Raji (cell line): ENCODE data around the gene ASTN2.

Experiments used
- POLR2A ChIP-seq: IDR thresholded peaks from 2 replicates; pipeline ENCODE4 v1.6.1; 2011; ENCODE audit warnings: low read depth, low read length, control low read depth; ENCODE audit not compliant: insufficient read depth

ASTN2 gene

DNA sequence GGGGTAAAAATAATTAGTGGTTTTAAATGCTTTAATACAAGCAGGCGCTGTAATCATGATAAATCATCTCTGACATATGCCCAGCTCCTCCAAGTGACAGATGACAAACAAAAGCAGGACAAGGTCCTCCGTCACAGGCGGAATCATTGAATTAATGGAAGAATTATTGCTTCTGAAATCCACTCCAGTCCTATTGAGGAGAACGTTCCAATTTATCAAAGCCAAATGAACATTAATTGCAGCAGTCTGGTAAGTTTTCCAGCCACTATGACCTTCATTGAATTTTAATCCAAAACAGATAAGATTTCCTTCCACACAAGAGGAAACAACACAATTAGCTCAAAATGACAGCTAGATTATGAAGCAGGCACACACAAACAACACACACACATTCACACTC, 136.8 kb downstream of the ASTN2 start:
- TF ChIP-seq POLR2A: no peak

DNA sequence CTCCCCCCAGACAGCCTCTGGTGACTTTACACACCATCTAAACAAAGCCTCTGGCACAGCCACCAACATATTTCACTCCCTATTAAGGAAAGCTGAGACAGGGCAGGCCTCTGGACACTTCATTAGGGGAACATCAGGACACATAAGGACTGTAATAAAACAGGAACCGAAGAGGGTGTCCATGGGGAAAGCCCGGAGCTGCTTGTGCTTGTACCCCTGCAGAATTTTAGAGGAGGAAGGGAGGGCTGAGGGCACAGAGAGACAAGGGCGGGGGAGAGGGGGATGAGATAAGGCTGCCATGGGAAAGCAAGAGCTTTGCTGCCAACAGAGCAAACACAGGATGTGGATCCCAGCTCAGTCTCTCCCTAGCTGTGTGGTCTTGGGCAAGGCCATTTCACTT, 138.4 kb downstream of the ASTN2 start:
- no peak for TF ChIP-seq POLR2A

DNA sequence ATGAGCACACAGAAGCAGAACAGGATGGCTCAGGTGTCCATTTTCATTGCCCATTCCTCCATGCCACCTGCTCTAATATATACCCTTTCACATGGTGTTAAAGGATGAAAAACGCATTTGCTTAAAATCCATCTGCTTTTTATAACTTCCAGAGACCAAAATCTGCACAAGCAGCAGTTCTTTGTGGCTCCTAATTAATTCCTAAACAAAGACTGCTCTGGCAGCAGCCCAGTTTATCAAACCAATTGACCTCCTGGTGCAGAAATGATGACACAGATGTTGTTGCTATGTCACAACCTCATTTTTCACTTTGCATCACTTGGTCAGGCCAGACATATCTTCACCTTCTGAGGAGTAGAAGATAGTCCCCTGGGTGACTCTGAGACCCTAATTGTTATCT, 141.2 kb downstream of the ASTN2 start:
- no peak for TF ChIP-seq POLR2A

DNA sequence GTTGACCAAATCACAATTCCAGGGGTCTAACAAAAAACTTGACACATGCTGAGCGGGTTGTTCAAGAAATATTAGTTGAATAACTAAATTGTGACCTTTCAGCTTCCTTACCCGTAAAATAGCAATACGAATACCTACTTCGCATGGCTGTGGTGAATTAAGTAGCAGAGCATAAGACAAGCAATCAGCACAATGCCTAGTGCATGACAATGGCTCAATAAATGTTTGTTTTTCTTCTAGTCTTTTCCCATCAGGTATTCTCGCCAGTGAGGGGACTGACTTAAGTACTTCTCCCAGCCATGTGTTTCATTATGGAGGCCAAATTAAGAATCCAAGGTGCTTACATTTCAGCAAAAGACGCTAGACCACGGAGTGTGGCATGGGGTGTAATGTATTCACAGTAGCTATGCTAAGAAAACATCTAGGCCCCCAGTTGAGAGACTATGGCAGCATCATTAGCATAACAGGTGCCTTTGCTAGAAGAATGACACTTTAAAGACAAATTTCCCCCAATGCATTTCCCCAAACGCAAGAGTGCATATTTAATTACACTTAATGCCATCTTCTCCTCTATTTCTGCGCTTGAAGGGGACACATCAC, 145.9 kb downstream of the ASTN2 start:
- TF ChIP-seq POLR2A: no peak

DNA sequence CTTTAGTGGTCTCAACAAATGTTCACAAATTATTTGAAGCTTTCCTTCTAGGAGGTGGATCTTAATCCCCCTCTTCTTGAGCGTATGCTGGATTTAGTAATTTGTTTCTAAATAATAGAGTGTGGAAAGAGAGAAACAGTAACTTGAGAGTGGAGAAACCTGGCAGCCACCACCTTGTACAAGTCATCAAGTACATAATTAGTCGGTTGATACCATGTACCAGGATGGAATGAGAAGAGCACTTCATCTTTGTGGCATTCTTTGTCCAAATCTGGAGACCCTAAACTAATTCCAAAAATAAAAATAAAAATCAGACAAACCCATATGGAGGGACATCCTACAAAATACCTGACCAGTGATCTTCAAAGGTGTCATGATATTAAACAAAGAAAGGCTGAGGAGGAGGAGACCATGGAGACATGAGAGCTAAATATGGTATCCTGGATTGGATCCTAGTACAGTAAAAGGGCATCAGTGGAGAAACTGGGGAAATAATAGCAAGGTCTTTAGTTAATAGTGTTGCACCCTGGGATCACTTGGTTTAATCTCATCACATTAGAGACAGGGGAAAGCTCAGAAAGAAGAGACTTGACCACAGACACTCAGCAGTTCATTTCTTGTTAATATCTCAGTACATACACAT, 147.9 kb downstream of the ASTN2 start:
- no peak for TF ChIP-seq POLR2A

DNA sequence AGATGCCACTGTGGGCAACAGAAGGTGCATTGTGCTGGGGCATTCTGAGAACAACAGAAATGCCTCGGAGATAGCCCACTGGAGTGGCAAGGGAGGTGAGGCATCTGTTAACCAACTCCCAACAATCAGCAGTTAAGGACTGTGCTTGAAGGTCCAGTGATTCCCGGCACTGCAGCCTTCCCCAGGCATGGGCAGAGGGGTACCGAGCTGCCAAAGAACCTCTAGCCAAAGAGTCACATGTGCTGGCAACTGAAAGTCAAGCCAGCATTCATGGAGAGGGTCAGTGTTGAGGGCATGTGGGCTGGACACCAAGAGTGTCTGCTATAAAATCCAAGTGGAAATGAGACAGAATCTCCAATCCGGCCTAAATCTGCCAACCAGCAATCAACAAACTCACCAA, 149.6 kb downstream of the ASTN2 start:
- no peak for TF ChIP-seq POLR2A

DNA sequence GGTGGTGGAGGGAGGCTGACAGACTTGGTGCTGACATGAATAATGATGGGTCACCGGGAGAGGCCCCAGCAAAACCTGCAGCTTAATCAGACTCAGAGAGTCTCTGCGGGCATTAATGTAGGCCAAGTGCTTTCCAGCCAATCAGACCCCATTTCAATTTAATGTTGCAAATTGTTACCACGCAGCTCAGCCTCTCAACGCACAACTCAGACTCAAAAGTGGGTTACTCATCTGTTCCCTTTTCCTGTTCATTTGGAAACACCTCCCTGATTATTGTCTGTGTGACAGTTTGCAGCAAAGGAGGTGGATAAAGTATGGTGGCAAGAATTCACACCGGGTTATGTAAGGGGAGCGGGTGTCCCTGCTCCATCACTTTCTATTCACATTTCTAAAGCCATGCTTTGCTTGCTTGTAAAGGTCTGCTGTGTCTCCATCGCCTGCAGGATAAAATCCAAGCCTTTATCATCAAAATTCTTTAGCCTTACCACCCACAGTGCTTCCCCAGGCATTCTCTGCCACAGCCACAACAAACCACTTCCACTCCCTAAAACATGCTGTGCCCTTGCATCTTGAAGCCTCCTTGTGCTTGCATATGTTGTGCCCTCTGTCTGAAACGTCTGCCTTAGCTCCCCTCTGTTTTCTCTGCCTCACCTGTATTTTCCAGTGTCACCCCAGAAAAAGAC, 156.5 kb downstream of the ASTN2 start:
- no peak for TF ChIP-seq POLR2A

DNA sequence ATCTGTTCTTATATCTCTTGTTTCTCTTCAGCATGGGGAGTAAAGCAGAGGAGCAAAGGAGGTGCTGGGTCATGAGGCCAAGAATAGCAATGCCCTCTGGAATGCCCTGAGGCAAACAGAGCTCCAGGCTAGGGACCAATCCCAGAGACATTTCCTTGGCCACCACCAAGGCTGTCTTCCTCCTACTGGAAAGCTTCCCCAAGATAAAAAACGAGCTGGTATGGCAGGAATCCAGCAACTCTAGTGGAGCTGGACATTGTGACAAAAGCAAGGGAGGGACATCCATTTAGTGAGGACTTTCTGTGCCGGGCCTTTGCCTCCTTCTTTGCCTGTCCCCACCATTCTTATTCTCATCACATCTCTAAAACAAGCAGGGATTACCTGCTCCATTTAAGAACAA, 161.6 kb downstream of the ASTN2 start:
- no peak for TF ChIP-seq POLR2A

DNA sequence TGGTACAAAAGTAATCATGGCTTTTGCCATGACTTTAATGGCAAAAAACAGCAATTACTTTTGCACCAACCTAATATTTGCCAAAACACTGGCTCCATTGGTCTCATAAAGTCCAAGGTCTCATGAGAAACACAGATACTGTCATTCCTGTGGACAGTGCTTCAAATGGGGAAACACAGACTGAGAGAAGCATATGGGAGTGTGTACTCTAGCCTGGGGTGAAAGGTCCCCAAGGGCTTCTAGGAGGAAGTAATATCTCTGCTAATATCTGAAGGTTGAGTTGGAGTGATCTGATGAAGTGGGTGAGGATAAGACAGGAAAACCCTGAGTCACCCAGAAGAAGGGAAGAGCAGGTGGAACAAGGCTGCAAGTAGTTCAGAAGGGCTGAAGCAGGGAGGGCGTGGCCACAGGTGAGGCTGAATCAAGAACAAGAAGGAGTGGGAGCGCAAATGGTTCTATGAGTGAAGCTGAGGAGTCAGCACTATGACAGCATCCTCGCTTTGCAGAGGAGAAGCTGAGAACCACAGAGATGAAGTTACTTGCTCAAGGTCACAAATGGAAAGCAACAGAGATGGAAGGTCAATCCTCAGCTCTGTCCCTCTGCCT, 164.1 kb downstream of the ASTN2 start:
- TF ChIP-seq POLR2A: no peak

DNA sequence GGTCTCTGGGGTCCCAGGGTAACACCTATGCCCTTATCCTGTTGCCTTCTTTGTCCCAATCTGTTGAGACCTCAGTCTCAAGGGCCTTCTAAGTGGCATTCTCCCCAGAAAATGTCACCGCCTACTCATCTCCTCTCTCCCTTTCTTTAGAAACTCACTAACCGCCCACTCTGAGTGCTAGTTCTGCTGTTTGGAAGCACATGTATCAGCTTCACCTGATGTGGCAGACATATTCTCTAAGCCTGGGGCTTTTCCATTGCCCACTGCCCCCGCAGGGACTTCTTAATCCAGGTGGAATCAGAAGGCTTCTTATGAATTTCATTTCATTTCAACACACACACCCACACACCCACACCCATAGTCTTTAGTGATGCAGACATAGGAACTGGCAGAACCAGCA, 165.1 kb downstream of the ASTN2 start:
- no peak for TF ChIP-seq POLR2A

DNA sequence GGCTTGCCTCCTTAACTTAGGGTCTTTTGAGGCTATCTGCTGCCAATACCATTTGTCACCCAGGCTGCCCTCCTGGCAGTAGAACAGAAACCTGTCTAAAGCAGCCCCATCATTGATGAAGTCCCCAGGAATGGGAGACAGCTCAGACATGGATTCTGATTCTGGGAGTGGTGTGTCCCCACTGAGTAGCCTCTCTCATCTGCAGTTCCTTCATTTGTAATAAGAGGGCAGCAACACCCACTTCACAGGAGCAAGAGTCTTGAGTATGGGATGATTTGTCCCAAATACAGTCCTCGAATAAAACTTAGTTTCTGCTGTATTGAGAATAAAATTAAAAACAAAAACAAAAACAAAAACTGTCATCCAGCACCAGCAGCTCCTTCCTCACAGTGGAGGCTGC, 167.6 kb downstream of the ASTN2 start:
- no peak for TF ChIP-seq POLR2A

DNA sequence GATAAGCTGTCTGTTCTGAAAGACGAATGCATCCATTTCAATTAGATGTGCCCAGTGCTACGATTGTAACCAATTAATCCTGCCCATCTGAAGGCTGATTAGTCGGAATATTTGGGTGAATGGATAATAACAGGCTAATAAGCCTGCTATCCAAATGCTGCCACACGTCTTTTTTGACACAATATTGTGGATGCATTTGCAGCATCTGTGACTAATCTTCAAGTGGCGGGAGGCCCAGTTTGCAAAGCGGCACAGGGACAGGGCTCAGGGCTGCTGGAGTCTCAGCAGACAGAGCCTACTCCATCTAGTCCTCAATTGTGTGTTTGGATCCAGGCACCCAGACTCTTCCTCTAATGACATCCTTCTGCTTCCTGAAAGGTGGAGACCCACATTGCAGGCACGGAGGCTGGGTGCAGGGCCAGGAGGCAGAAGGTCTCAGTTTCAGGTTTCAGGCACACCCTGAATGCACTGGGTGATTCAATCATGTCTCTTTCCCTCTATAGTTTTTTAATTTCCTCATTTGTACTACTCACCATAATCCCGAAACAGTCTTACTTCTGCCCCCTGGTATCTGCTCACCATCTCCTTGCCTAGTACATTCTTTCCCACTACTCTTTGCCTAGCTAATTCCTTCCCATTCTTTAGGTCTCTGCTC, 169.6 kb downstream of the ASTN2 start:
- TF ChIP-seq POLR2A: no peak

DNA sequence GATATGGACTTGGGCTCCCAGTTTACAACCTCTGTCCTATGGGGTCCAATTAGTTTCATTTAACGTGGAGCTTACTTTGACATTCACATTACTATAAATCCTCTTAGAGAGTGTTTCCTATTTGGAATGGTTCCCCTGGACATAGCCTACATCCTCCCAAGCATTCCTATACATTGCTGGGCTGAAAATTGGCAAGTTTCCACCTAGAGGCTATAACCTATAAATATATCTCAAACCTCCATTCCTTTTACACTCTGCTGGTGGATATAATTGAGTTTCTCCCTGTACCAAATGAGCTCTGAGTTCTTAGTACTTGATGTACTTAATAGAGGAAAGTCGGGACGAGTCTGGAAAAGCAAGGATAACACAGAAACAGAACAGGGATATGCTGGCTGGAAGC, 172.8 kb downstream of the ASTN2 start:
- no peak for TF ChIP-seq POLR2A

DNA sequence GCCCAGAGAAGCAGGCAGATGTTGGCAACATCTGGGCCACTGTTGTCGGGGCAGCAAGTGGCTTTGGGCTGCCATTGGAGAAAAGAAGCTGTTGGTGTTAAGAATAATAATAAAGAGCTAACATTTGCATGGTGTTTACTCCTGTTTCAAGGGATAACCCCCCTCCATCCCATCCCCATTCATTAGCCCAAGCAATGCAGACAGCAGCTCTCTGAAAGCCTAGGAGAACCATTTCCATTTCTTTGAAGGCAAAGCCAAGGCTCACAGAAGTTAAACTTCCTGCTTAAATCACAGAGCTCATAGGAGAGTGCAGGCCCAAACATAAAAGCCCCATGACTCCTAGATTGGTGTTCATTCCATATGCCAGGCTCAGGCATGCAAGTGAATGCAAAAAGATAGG, 175.4 kb downstream of the ASTN2 start:
- no peak for TF ChIP-seq POLR2A

DNA sequence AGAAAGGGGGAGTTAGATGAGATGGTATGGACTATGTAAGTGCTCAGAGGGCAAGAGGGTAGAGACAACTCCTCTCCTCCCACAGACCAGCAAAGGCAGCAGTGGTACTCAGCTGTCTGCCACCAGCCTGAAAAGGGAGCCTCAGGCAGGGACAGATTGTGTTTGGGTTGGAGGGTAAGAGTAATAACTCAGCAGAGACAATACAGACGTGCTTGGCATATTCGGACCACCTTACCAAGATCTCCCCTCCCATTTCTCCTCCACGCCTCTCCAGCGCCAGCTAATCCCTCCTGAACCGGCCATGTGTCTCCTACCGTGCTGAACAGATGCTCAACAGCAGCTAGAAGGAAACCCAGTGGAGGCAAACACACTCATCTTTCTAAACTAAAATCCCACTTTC, 180.8 kb downstream of the ASTN2 start:
- no peak for TF ChIP-seq POLR2A

DNA sequence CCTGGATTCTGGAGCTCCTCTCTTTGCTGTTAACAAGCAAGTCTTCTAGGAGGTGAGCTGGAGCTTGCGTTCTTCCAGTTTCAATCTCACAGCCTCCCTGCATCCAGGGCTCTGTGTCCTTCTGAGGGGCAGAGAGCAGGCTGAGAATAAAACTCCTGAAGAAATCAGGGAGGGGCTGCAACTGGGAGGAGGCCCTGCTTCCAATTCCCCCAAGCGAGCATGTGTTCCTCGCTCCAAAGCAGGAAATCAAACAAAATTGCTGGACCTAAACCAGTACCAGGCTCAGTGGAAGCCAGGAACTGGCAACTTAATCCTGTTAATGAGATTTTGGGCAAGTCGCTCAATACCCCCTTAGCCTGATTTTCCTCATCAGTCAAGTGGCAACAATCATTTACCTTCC, 181.8 kb downstream of the ASTN2 start:
- TF ChIP-seq POLR2A: no peak

DNA sequence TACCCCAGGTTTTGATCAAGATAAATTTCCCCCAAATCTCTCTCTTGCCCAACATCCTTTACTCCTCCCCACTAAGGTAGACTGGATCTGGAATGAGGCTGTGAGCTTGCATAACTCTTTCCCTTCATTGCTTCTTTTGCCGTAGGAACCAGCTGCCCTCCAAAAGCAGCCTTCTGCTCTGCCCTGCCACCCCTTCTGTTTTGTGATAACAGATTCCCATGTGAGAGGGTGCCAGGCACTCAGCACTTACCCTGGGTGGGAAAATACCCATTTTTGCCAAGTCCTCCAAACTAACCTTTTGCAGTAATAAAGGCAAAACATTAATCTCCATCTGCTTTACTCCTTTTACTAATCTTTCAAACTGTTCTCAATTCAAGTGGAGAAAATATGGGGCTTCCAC, 182.6 kb downstream of the ASTN2 start:
- no peak for TF ChIP-seq POLR2A

DNA sequence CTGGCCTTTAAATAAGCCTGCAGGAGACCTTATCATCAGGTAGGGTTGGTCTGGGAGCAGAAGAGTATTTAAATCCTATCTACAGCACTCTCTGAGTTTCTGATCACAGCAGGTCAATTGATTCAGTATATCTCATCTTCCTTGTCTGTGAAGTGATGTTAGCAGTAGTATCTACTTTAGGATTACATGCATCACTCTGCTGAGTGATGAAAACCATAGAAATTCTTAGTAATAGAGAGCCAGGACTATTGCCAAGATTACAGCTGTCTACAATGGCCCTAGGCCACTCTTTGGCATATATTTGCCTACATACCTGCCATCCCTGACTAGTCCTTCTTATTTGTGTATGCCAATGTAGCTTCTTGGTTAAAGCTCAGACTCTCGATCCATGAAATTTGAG, 183.8 kb downstream of the ASTN2 start:
- TF ChIP-seq POLR2A: no peak
